Spinal cord (tissue), 4 donors: Measurements from ENCODE around the gene C3orf38. TPM values are rescaled to one million over a fixed set of nuclear protein-coding genes. Genes with fewer than 3 reads are reported as not detected.

Experiments
- polyA plus RNA-seq, 2 donors: library from polyadenylated mRNA; unstranded; fragments of 120-200 nt; gene quantifications; one replicate each; pipeline ENCODE4 v1.2.1, GENCODE V29; 2013; ENCODE audit not compliant: insufficient read length in 2 of 2
- total RNA-seq, 2 donors: library from RNA; depleted of rRNA in 1 of 2; stranded (reverse); fragments of 120-200 nt in 1 of 2; fragments of >200 nt in 1 of 2; gene quantifications; one replicate each; pipeline versions ENCODE4 v1.2.3 to v1.2.4, GENCODE V29; 2013 to 2014

The C3orf38 gene
- total and polyA plus RNA-seq, 4 donors, result 20.5 to 57.2 (median 31.5) TPM

Other genes starting within 250 kb of the C3orf38 start
- 10 to 100 TPM; 54.5 to 94.7 TPM for gene CGGBP1, start 91.0 kb upstream of the C3orf38 start, total RNA-seq
- gene CGGBP1, start 91.0 kb upstream of the C3orf38 start, polyA plus RNA-seq, result 100 to 1,000 TPM in 1 of 2 donors, 10 to 100 TPM in 1; 67.8 to 110 TPM
- 10 to 100 TPM; 17.6 to 38.2 TPM for gene ZNF654, start 90.7 kb upstream of the C3orf38 start, total RNA-seq
- gene ZNF654, start 90.7 kb upstream of the C3orf38 start, polyA plus RNA-seq, result 10 to 100 TPM; 10.4 to 15.6 TPM